Suprapubic skin (tissue), 3 donors: ENCODE results near the gene HIGD2A.

Experiments used
- POLR2A ChIP-seq, 2 donors: fragments of 450-650 bp; IDR thresholded peaks; one replicate each; pipeline ENCODE4 v1.6.1; 2017; ENCODE audit warnings: antibody characterized with exemption in 2 of 2, mild to moderate bottlenecking in 2 of 2, moderate library complexity in 2 of 2
- TF ChIP-seq, protein P1 (sequence below), 2 donors: fragments of 200-600 bp in 1 of 2; fragments of 450-650 bp in 1 of 2; sonication (generic) in 1 of 2; IDR thresholded peaks; one replicate each; pipeline ENCODE4 v1.5.1; 2016 to 2019; ENCODE audit warnings: antibody characterized with exemption in 2 of 2, mild to moderate bottlenecking in 1 of 2, moderate library complexity in 1 of 2

DNA sequence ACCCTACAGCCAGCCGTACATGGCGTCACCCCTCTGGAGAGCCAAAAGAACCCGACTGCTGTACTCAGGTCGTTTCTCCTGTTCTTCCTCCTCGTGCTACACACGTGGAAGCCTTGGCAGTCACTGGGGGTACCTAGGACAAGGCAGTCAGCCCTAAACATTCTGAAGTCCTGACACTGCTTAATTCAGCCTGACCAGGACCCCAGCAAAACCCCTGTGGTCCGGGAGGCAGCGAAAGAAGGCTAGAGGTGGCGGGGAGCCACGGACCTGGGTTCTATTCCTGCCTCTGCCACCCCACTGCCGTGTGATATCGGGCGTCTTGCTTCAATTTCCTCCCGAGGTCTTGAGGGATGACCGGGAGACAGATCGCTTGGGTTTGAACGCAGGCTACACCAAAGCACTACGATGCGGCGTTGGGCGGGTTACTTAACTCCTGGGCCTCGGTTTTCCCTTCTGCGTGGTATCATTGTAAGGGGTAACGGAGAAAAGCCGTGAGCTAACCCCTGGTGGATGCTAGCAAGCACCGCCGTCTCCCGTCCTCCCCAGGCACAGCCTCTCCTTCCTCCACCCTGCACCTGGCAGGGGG lies 23.7 kb upstream of the HIGD2A start:
- TF ChIP-seq, protein P1, sequence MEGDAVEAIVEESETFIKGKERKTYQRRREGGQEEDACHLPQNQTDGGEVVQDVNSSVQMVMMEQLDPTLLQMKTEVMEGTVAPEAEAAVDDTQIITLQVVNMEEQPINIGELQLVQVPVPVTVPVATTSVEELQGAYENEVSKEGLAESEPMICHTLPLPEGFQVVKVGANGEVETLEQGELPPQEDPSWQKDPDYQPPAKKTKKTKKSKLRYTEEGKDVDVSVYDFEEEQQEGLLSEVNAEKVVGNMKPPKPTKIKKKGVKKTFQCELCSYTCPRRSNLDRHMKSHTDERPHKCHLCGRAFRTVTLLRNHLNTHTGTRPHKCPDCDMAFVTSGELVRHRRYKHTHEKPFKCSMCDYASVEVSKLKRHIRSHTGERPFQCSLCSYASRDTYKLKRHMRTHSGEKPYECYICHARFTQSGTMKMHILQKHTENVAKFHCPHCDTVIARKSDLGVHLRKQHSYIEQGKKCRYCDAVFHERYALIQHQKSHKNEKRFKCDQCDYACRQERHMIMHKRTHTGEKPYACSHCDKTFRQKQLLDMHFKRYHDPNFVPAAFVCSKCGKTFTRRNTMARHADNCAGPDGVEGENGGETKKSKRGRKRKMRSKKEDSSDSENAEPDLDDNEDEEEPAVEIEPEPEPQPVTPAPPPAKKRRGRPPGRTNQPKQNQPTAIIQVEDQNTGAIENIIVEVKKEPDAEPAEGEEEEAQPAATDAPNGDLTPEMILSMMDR (IDR thresholded peaks at IDR 0.05), result no peak
- no peak for TF ChIP-seq POLR2A (IDR thresholded peaks at IDR 0.05)
